Measurements from ENCODE around the gene ZIC2.
"Not testable (repeated sequence)": the region's sequence is repeated elsewhere in the genome, so short reads cannot be mapped to it uniquely, and the experiment has no call there.

Gene ZIC2

GRCh38 chr13:99981735-99982035, at the start of gene ZIC2:
TSS of gene ZIC2 (plus strand) at chr13:99981784. CDS start at chr13:99982065, 281 bp downstream.
- DNase-seq = no peak

GRCh38 chr13:99932912-99933311, 48.7 kb upstream of the ZIC2 start:
- no peak for DNase-seq

- DNase-seq = no peak
Measured at GRCh38 chr13:99935772-99936171, 45.8 kb upstream of the ZIC2 start.

GRCh38 chr13:99938635-99939034, 42.9 kb upstream of the ZIC2 start:
- no peak for DNase-seq

GRCh38 chr13:99941086-99941485, 40.5 kb upstream of the ZIC2 start:
- DNase-seq = peak in 1 of 14 donors; percentile 26

GRCh38 chr13:99941911-99942310, 39.7 kb upstream of the ZIC2 start:
- DNase-seq = no peak

GRCh38 chr13:99944102-99944501, 37.5 kb upstream of the ZIC2 start:
- no peak for DNase-seq

- DNase-seq = no peak
Measured at GRCh38 chr13:99944606-99945005, 37.0 kb upstream of the ZIC2 start.

GRCh38 chr13:99945515-99945914, 36.1 kb upstream of the ZIC2 start:
- not testable (repeated sequence) for DNase-seq

GRCh38 chr13:99947666-99948065, 33.9 kb upstream of the ZIC2 start:
- no peak for DNase-seq

- no peak for DNase-seq
Measured at GRCh38 chr13:99948411-99948810, 33.2 kb upstream of the ZIC2 start.

GRCh38 chr13:99948907-99949678, 32.5 kb upstream of the ZIC2 start:
- no peak for DNase-seq

GRCh38 chr13:99949679-99950413, 31.7 kb upstream of the ZIC2 start:
- no peak for DNase-seq

- DNase-seq = not testable (repeated sequence)
Measured at GRCh38 chr13:99951666-99952065, 29.9 kb upstream of the ZIC2 start.

- DNase-seq = peak in 1 of 14 donors; percentile 36
Measured at GRCh38 chr13:99953138-99953755, 28.3 kb upstream of the ZIC2 start.

- peak in 1 of 14 donors; percentile 61 for DNase-seq
Measured at GRCh38 chr13:99955107-99955746, 26.4 kb upstream of the ZIC2 start.

- DNase-seq = peak in 1 of 14 donors; percentile 73
Measured at GRCh38 chr13:99955747-99956472, 25.7 kb upstream of the ZIC2 start.

GRCh38 chr13:99956473-99957349, 24.9 kb upstream of the ZIC2 start:
- DNase-seq = peak in 1 of 14 donors; percentile 68

GRCh38 chr13:99958406-99959126, 23.0 kb upstream of the ZIC2 start:
- peak in 1 of 14 donors; percentile 79 for DNase-seq

- no peak for DNase-seq
Measured at GRCh38 chr13:99959127-99959539, 22.5 kb upstream of the ZIC2 start.

Data from C1 segment of cervical spinal cord (tissue), 14 donors.